Measurements from ENCODE around the gene SLIT1. TPM values are rescaled to one million over a fixed set of nuclear protein-coding genes. Genes with fewer than 3 reads are reported as not detected.

The SLIT1 gene
- polyA plus RNA-seq, 1 donor from 2014 or later: 9.5 TPM

GRCh38 chr10:97204826-97205679 lies 19.3 kb upstream of the SLIT1 start:
- Histone ChIP-seq H3K27ac (ENCODE audit: low read length) (no peak overlapping the region), H4K20me1 (ENCODE audit: insufficient read depth) (no peaks in the 10 kb centered on the region), H3K9me3 (ENCODE audit: low read length) (no peaks in the 10 kb centered on the region), H3K27me3 (ENCODE audit: insufficient read depth, low read depth, low read length) (no peaks in the 10 kb centered on the region), H3K4me3 (ENCODE audit: low read length) (no peak overlapping the region), H3K9ac (ENCODE audit: low read length) (no peak overlapping the region), H3K9me2 (ENCODE audit: insufficient read depth, low read length) (no peaks in the 10 kb centered on the region), H3K4me2 (ENCODE audit: low read length) (no peak overlapping the region), H3K79me2 (replicated peaks; ENCODE audit: insufficient read depth, low read length) (no peaks in the 10 kb centered on the region), H3K36me3 (ENCODE audit: insufficient read depth, low read length) (no peaks in the 10 kb centered on the region), H2AFZ (ENCODE audit: low read depth, low read length) (no peak overlapping the region), H3F3A (ENCODE audit: insufficient read depth, low read length, poor library complexity, severe bottlenecking) (no peaks in the 10 kb centered on the region)
- TF ChIP-seq RAD21 (conservative IDR thresholded peaks at IDR 0.05) (no peak), EZH2 (IDR thresholded peaks at IDR 0.05; ENCODE audit: borderline replicate concordance, insufficient read depth, low read length, poor library complexity, severe bottlenecking) (no peak), EP300 (conservative IDR thresholded peaks at IDR 0.05; ENCODE audit: poor library complexity, severe bottlenecking) (no peak), MXI1 (conservative IDR thresholded peaks at IDR 0.05; ENCODE audit: poor library complexity, severe bottlenecking) (no peak), SMC3 (conservative IDR thresholded peaks at IDR 0.05; ENCODE audit: poor library complexity) (no peak), TAF1 (IDR thresholded peaks at IDR 0.05; ENCODE audit: low read depth) (no peak), POLR2AphosphoS5 (IDR thresholded peaks at IDR 0.05) (no peak), REST (IDR thresholded peaks at IDR 0.05; ENCODE audit: borderline replicate concordance) (no peak)
- TF ChIP-seq, protein P1, sequence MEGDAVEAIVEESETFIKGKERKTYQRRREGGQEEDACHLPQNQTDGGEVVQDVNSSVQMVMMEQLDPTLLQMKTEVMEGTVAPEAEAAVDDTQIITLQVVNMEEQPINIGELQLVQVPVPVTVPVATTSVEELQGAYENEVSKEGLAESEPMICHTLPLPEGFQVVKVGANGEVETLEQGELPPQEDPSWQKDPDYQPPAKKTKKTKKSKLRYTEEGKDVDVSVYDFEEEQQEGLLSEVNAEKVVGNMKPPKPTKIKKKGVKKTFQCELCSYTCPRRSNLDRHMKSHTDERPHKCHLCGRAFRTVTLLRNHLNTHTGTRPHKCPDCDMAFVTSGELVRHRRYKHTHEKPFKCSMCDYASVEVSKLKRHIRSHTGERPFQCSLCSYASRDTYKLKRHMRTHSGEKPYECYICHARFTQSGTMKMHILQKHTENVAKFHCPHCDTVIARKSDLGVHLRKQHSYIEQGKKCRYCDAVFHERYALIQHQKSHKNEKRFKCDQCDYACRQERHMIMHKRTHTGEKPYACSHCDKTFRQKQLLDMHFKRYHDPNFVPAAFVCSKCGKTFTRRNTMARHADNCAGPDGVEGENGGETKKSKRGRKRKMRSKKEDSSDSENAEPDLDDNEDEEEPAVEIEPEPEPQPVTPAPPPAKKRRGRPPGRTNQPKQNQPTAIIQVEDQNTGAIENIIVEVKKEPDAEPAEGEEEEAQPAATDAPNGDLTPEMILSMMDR (IDR thresholded peaks at IDR 0.05; ENCODE audit: poor library complexity, severe bottlenecking): no peak

DNA sequence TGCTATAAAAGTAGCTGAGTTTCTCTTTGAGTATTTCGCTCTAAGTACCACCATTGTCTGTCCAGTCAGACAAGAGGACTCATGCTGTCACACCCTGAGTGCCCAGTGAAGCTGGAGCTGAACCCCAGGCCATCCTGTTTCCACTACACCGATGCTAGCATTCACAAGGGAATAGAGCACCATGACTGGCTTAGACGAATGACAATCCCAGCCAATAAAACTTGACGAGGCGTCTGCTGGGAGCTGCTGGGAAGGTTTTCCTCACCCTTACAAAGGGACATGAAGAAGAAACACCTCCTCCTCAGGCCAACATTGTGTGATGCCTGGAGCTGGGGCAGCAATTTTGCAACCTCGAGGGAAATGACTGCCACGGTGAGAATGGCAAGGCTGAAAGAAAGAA lies 17.5 kb upstream of the SLIT1 start:
- H4K20me1 ChIP-seq (ENCODE audit: insufficient read depth): no peaks in the 10 kb centered on the region
- H3K27me3 ChIP-seq (ENCODE audit: insufficient read depth, low read depth, low read length): peaks cover 10% of the 10 kb centered on the region
- H3K9ac ChIP-seq (ENCODE audit: low read length): no peak overlapping the region
- H3K27ac ChIP-seq (ENCODE audit: low read length): no peak overlapping the region
- no peak overlapping the region for H2AFZ ChIP-seq (ENCODE audit: low read depth, low read length)
- no peak overlapping the region for H3K4me2 ChIP-seq (ENCODE audit: low read length)
- H3K36me3 ChIP-seq (ENCODE audit: insufficient read depth, low read length): no peaks in the 10 kb centered on the region
- no peak for TF ChIP-seq EP300 (conservative IDR thresholded peaks at IDR 0.05; ENCODE audit: poor library complexity, severe bottlenecking)
- no peak for TF ChIP-seq REST (IDR thresholded peaks at IDR 0.05; ENCODE audit: borderline replicate concordance)
- TF ChIP-seq, protein P1 (IDR thresholded peaks at IDR 0.05; ENCODE audit: poor library complexity, severe bottlenecking): no peak
- TF ChIP-seq RAD21 (conservative IDR thresholded peaks at IDR 0.05): no peak
- no peak for TF ChIP-seq SMC3 (conservative IDR thresholded peaks at IDR 0.05; ENCODE audit: poor library complexity)
- H3K4me3 ChIP-seq (ENCODE audit: low read length): no peak overlapping the region
- no peaks in the 10 kb centered on the region for H3K79me2 ChIP-seq (replicated peaks; ENCODE audit: insufficient read depth, low read length)
- no peaks in the 10 kb centered on the region for H3F3A ChIP-seq (ENCODE audit: insufficient read depth, low read length, poor library complexity, severe bottlenecking)
- H3K9me3 ChIP-seq (ENCODE audit: low read length): no peaks in the 10 kb centered on the region
- H3K9me2 ChIP-seq (ENCODE audit: insufficient read depth, low read length): no peaks in the 10 kb centered on the region

Data from neural cell (in vitro differentiated cells).